ENCODE results near the gene ACTL7A.

Gene ACTL7A

DNA sequence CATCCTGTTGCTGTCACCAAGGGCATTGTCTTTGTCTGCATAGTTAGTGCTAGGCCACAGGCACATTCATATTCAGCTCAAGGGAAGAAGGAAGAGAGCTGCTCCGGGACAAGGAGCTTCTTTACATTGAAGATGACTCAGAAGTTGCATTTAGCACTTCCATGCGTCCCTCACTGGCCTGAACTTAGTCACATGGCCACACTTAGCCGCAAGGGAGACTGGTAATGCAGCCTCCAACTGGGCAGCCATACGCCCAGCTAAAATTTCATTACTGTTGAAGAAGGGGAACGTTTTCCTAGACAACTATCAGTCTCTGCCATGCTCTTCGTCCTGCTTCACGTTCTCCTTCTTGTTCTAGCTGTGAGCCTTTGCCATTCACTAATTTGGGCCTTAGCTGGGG, 26.2 kb upstream of the ACTL7A start:
- Histone ChIP-seq H3K27me3 (ENCODE audit: insufficient read depth, low read length, poor library complexity) (no peaks in the 10 kb centered on the region), H3K9me3 (ENCODE audit: insufficient read depth, low read length, severe bottlenecking) (no peaks in the 10 kb centered on the region), H3K79me2 (ENCODE audit: insufficient read depth, low read length) (no peaks in the 10 kb centered on the region), H3K9ac (ENCODE audit: low read depth, low read length) (no peak overlapping the region), H3K4me1 (ENCODE audit: insufficient read depth, low read length) (no peaks in the 10 kb centered on the region), H3K36me3 (ENCODE audit: insufficient read depth, low read length) (no peaks in the 10 kb centered on the region), H3K4me2 (ENCODE audit: insufficient read depth, low read length) (no peak overlapping the region), H4K20me1 (ENCODE audit: insufficient read depth, low read length) (no peaks in the 10 kb centered on the region), H2AFZ (ENCODE audit: low read depth, low read length) (no peak overlapping the region), H3K27ac (ENCODE audit: low read length) (no peak overlapping the region), H3K4me3 (ENCODE audit: low read depth in 1 of 2, low read length in 2 of 2) (no peak overlapping the region)
- DNase-seq (no peak), ATAC-seq (ENCODE audit: insufficient read depth, low read depth) (no peak)
- TF ChIP-seq CTCF (IDR thresholded peaks at IDR 0.05; ENCODE audit: borderline replicate concordance, extremely low read depth, low read length, poor library complexity, severe bottlenecking): no peak
- TF ChIP-seq EZH2 (IDR thresholded peaks at IDR 0.05; ENCODE audit: borderline replicate concordance, low read depth, low read length, severe bottlenecking): no peak

- Histone ChIP-seq H3K9ac (ENCODE audit: low read depth, low read length) (no peak overlapping the region), H3K79me2 (ENCODE audit: insufficient read depth, low read length) (no peaks in the 10 kb centered on the region), H3K4me3 (ENCODE audit: low read depth in 1 of 2, low read length in 2 of 2) (no peak overlapping the region), H3K4me1 (ENCODE audit: insufficient read depth, low read length) (no peaks in the 10 kb centered on the region), H3K36me3 (ENCODE audit: insufficient read depth, low read length) (no peaks in the 10 kb centered on the region), H4K20me1 (ENCODE audit: insufficient read depth, low read length) (no peaks in the 10 kb centered on the region), H3K27me3 (ENCODE audit: insufficient read depth, low read length, poor library complexity) (peaks cover under 1% of the 10 kb centered on the region), H3K27ac (ENCODE audit: low read length) (no peak overlapping the region), H3K9me3 (ENCODE audit: insufficient read depth, low read length, severe bottlenecking) (no peaks in the 10 kb centered on the region), H3K4me2 (ENCODE audit: insufficient read depth, low read length) (no peak overlapping the region), H2AFZ (ENCODE audit: low read depth, low read length) (no peak overlapping the region)
- no peak for ATAC-seq (ENCODE audit: insufficient read depth, low read depth)
- TF ChIP-seq EZH2 (IDR thresholded peaks at IDR 0.05; ENCODE audit: borderline replicate concordance, low read depth, low read length, severe bottlenecking) (no peak), CTCF (IDR thresholded peaks at IDR 0.05; ENCODE audit: borderline replicate concordance, extremely low read depth, low read length, poor library complexity, severe bottlenecking) (no peak)
- no peak for DNase-seq
Observed at GRCh38 chr9:108836319-108836718, 25.7 kb upstream of the ACTL7A start.

DNA sequence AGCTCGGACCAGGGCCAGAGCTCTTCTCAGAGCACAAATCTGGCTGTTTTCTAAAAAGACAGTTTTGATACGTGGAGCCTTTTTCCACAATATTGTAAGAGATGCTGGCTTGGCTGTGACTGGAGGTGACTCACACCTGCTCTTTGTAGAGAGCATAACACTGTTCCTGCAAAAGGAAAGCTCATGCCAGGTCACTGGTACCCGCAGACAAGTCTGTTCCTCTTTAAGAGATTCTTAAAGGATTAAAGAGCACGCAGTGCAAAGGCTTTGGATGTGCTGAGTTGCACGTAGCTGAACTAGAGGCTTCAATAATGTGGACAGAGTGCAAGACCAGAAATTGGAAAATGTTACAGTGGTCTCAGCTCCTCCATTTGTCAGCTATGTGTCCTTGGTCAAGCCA, 25.3 kb upstream of the ACTL7A start:
- H3K4me1 ChIP-seq (ENCODE audit: insufficient read depth, low read length): no peaks in the 10 kb centered on the region
- H3K4me3 ChIP-seq (ENCODE audit: low read depth in 1 of 2, low read length in 2 of 2): no peak overlapping the region
- no peak overlapping the region for H3K27ac ChIP-seq (ENCODE audit: low read length)
- H3K27me3 ChIP-seq (ENCODE audit: insufficient read depth, low read length, poor library complexity): peaks cover 4% of the 10 kb centered on the region
- H2AFZ ChIP-seq (ENCODE audit: low read depth, low read length): no peak overlapping the region
- no peak overlapping the region for H3K4me2 ChIP-seq (ENCODE audit: insufficient read depth, low read length)
- DNase-seq (no peak), ATAC-seq (ENCODE audit: insufficient read depth, low read depth) (no peak)
- TF ChIP-seq EZH2 (IDR thresholded peaks at IDR 0.05; ENCODE audit: borderline replicate concordance, low read depth, low read length, severe bottlenecking) (no peak), CTCF (IDR thresholded peaks at IDR 0.05; ENCODE audit: borderline replicate concordance, extremely low read depth, low read length, poor library complexity, severe bottlenecking) (no peak)
- H4K20me1 ChIP-seq (ENCODE audit: insufficient read depth, low read length): no peaks in the 10 kb centered on the region
- no peak overlapping the region for H3K9ac ChIP-seq (ENCODE audit: low read depth, low read length)
- H3K79me2 ChIP-seq (ENCODE audit: insufficient read depth, low read length): no peaks in the 10 kb centered on the region
- no peaks in the 10 kb centered on the region for H3K36me3 ChIP-seq (ENCODE audit: insufficient read depth, low read length)
- H3K9me3 ChIP-seq (ENCODE audit: insufficient read depth, low read length, severe bottlenecking): no peaks in the 10 kb centered on the region

DNA sequence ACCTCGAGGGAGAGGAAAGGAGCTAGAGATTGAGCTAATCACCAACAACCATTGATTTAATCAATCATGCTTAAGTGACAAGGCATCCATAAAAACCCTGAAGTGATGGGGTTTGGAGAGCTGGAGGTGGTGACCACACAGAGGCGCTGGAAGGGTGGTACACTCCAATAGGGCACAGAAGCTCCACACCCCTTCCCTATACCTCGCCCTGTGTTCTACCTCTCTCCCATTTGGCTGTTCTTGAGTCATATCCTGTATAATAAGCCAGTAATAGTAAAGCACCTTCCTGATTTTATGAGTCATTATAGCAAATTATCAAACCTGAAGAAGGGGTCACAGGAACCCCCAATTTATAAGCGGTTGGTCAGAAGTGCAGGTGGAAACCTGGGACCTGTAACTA, 24.5 kb upstream of the ACTL7A start:
- H3K4me2 ChIP-seq (ENCODE audit: insufficient read depth, low read length): no peak overlapping the region
- H3K4me3 ChIP-seq (ENCODE audit: low read depth in 1 of 2, low read length in 2 of 2): no peak overlapping the region
- no peaks in the 10 kb centered on the region for H3K36me3 ChIP-seq (ENCODE audit: insufficient read depth, low read length)
- TF ChIP-seq EZH2 (IDR thresholded peaks at IDR 0.05; ENCODE audit: borderline replicate concordance, low read depth, low read length, severe bottlenecking) (no peak), CTCF (IDR thresholded peaks at IDR 0.05; ENCODE audit: borderline replicate concordance, extremely low read depth, low read length, poor library complexity, severe bottlenecking) (no peak)
- peaks cover 4% of the 10 kb centered on the region for H3K27me3 ChIP-seq (ENCODE audit: insufficient read depth, low read length, poor library complexity)
- no peak overlapping the region for H3K9ac ChIP-seq (ENCODE audit: low read depth, low read length)
- H3K79me2 ChIP-seq (ENCODE audit: insufficient read depth, low read length): no peaks in the 10 kb centered on the region
- no peak for DNase-seq
- H2AFZ ChIP-seq (ENCODE audit: low read depth, low read length): no peak overlapping the region
- H4K20me1 ChIP-seq (ENCODE audit: insufficient read depth, low read length): no peaks in the 10 kb centered on the region
- H3K27ac ChIP-seq (ENCODE audit: low read length): no peak overlapping the region
- H3K9me3 ChIP-seq (ENCODE audit: insufficient read depth, low read length, severe bottlenecking): no peaks in the 10 kb centered on the region
- no peaks in the 10 kb centered on the region for H3K4me1 ChIP-seq (ENCODE audit: insufficient read depth, low read length)
- no peak for ATAC-seq (ENCODE audit: insufficient read depth, low read depth)
